KMS-11 (cell line): Measurements from ENCODE around the gene NEURL1.

ENCODE experiments used
- H2AFZ ChIP-seq: fragments of 200-600 bp; sonication (generic); 2 replicates; pipeline ENCODE4 v1.6.1; 2016; ENCODE audit warnings: antibody characterized with exemption, mixed run types, low read depth
- H3K27ac ChIP-seq: fragments of 200-600 bp; sonication (generic); 2 replicates; pipeline ENCODE4 v1.6.1; 2016; ENCODE audit warnings: mild to moderate bottlenecking, mixed run types
- H3K27me3 ChIP-seq: fragments of 200-600 bp; sonication (generic); 2 replicates; pipeline ENCODE4 v1.6.1; 2017; ENCODE audit warnings: mild to moderate bottlenecking, low read depth, mixed run types, moderate library complexity; ENCODE audit not compliant: insufficient read depth
- H3K36me3 ChIP-seq: fragments of 200-600 bp; sonication (generic); 2 replicates; pipeline ENCODE4 v1.6.1; 2017; ENCODE audit warnings: mild to moderate bottlenecking, mixed run types; ENCODE audit not compliant: insufficient read depth
- H3K4me1 ChIP-seq: fragments of 200-600 bp; sonication (generic); 2 replicates; pipeline ENCODE4 v1.6.1; 2016; ENCODE audit warnings: mild to moderate bottlenecking, low read depth, mixed run types; ENCODE audit not compliant: poor library complexity, severe bottlenecking
- H3K4me2 ChIP-seq: fragments of 200-600 bp; sonication (generic); 2 replicates; pipeline ENCODE4 v1.7.0; 2016; ENCODE audit warnings: mild to moderate bottlenecking, mixed run types
- H3K4me3 ChIP-seq: fragments of 200-600 bp; sonication (generic); IDR thresholded peaks from 2 replicates; pipeline ENCODE4 v1.6.1; 2017; ENCODE audit warnings: low read depth, low read length, mixed read lengths; ENCODE audit not compliant: insufficient read depth
- H3K79me2 ChIP-seq: fragments of 200-600 bp; sonication (generic); 2 replicates; pipeline ENCODE4 v1.6.1; 2016; ENCODE audit warnings: low read depth, mixed run types; ENCODE audit not compliant: insufficient read depth
- H3K9ac ChIP-seq: fragments of 200-600 bp; sonication (generic); 2 replicates; pipeline ENCODE4 v1.6.1; 2016; ENCODE audit warnings: mild to moderate bottlenecking, mixed run types
- H4K20me1 ChIP-seq: fragments of 200-600 bp; sonication (generic); 2 replicates; pipeline ENCODE4 v1.6.1; 2016; ENCODE audit warnings: mild to moderate bottlenecking, mixed run types; ENCODE audit not compliant: insufficient read depth
- TF ChIP-seq, protein P1 (sequence below): fragments of 200-600 bp; sonication (generic); conservative IDR thresholded peaks from 2 replicates; pipeline ENCODE4 v1.6.1; 2017; ENCODE audit warnings: low read depth, mild to moderate bottlenecking, antibody characterized with exemption, low read length, moderate library complexity, mixed read lengths

The NEURL1 gene

DNA sequence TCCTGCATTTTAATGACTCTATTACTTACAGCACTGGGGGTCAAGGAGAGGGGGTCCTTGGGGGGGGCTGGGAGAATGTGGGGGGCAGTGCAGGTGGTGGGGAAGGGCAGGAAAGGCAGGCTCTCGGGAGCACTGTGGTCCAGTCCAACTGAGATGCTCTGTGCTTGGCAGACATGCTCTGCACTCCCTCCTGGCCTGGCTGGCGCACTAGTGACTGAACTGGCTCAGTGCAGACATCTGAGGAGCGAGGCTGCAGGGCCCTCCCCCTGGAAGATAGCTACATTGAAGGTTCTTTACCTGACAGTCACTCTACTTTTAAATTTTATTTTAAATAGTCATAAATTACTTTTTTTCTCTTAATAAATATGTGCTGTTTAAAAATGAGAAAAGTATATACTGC lies 105.7 kb downstream of the NEURL1 start:
- Histone ChIP-seq H3K27me3 (no peaks in the 10 kb centered on the region), H3K27ac (no peak overlapping the region), H4K20me1 (no peaks in the 10 kb centered on the region), H3K4me3 (no peak overlapping the region), H2AFZ (no peak overlapping the region), H3K4me2 (no peak overlapping the region), H3K79me2 (no peaks in the 10 kb centered on the region), H3K36me3 (no peaks in the 10 kb centered on the region), H3K4me1 (no peaks in the 10 kb centered on the region), H3K9ac (no peak overlapping the region)
- TF ChIP-seq, protein P1, sequence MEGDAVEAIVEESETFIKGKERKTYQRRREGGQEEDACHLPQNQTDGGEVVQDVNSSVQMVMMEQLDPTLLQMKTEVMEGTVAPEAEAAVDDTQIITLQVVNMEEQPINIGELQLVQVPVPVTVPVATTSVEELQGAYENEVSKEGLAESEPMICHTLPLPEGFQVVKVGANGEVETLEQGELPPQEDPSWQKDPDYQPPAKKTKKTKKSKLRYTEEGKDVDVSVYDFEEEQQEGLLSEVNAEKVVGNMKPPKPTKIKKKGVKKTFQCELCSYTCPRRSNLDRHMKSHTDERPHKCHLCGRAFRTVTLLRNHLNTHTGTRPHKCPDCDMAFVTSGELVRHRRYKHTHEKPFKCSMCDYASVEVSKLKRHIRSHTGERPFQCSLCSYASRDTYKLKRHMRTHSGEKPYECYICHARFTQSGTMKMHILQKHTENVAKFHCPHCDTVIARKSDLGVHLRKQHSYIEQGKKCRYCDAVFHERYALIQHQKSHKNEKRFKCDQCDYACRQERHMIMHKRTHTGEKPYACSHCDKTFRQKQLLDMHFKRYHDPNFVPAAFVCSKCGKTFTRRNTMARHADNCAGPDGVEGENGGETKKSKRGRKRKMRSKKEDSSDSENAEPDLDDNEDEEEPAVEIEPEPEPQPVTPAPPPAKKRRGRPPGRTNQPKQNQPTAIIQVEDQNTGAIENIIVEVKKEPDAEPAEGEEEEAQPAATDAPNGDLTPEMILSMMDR, result no peak

- no peak overlapping the region for H3K4me2 ChIP-seq
- H3K27ac ChIP-seq, result no peak overlapping the region
- H3K4me3 ChIP-seq, result no peak overlapping the region
- TF ChIP-seq, protein P1, result no peak
- no peaks in the 10 kb centered on the region for H3K79me2 ChIP-seq
- H3K27me3 ChIP-seq, result no peaks in the 10 kb centered on the region
- no peak overlapping the region for H3K9ac ChIP-seq
- H3K4me1 ChIP-seq, result no peaks in the 10 kb centered on the region
- no peak overlapping the region for H2AFZ ChIP-seq
- H4K20me1 ChIP-seq, result no peaks in the 10 kb centered on the region
- H3K36me3 ChIP-seq, result no peaks in the 10 kb centered on the region
These were observed 106.4 kb downstream of the NEURL1 start for GRCh38 chr10:103599907-103600306.

DNA sequence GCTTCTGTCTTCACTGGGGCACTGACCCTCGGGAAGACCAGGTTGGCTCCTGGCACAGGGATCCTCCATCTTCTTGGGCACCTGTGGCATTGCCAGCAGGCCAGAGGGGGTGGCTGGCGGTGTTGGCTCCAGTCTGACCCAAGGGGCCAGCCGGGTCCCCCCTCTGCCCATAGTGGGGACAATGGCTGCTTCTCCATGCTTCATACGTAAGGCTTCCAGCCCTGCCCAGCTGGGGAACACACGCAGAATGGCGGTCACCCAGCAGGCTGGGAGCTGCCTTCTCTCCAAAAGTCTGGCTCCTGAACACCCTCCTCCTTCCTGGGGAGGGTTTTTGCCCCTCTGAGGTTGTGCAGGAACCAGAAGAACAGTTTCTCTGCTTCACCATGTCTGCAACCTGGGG lies 106.8 kb downstream of the NEURL1 start:
- TF ChIP-seq, protein P1, result no peak
- no peak overlapping the region for H3K9ac ChIP-seq
- H2AFZ ChIP-seq, result no peak overlapping the region
- no peaks in the 10 kb centered on the region for H4K20me1 ChIP-seq
- no peaks in the 10 kb centered on the region for H3K27me3 ChIP-seq
- no peaks in the 10 kb centered on the region for H3K36me3 ChIP-seq
- no peaks in the 10 kb centered on the region for H3K79me2 ChIP-seq
- no peak overlapping the region for H3K27ac ChIP-seq
- no peak overlapping the region for H3K4me3 ChIP-seq
- no peak overlapping the region for H3K4me2 ChIP-seq
- no peaks in the 10 kb centered on the region for H3K4me1 ChIP-seq

- H3K9ac ChIP-seq, result no peak overlapping the region
- H3K4me2 ChIP-seq, result no peak overlapping the region
- TF ChIP-seq, protein P1, result no peak
- H3K36me3 ChIP-seq, result no peaks in the 10 kb centered on the region
- H4K20me1 ChIP-seq, result no peaks in the 10 kb centered on the region
- H3K4me3 ChIP-seq, result no peak overlapping the region
- H3K4me1 ChIP-seq, result no peaks in the 10 kb centered on the region
- no peak overlapping the region for H3K27ac ChIP-seq
- no peak overlapping the region for H2AFZ ChIP-seq
- no peaks in the 10 kb centered on the region for H3K27me3 ChIP-seq
- no peaks in the 10 kb centered on the region for H3K79me2 ChIP-seq
These were observed 107.6 kb downstream of the NEURL1 start for GRCh38 chr10:103600956-103601569.
